Left lung (tissue), 10 donors: ENCODE measurements around the gene CAPN2. TPM values are rescaled to one million over a fixed set of nuclear protein-coding genes. Genes with fewer than 3 reads are reported as not detected.

ENCODE experiments used
- ATAC-seq: fragments of 200-7000 bp; cut with Tn5 transposase; one replicate; pipeline ENCODE4 v1.9.1; 2020; ENCODE audit warnings: moderate library complexity
- DNase-seq, 4 donors: peaks; one replicate each; pipeline ENCODE4 v3.0.0-alpha.2; 2013 to 2020
- H3K27ac ChIP-seq, 2 donors: fragments of 200-600 bp; sonication (generic) in 1 of 2; one replicate each; pipeline versions ENCODE4 v1.5.0 to v1.8.0; 2020 to 2021
- H3K27me3 ChIP-seq, 2 donors: fragments of 200-600 bp; sonication (generic) in 1 of 2; one replicate each; pipeline versions ENCODE4 v1.5.0 to v1.8.0; 2020 to 2021
- H3K36me3 ChIP-seq, 2 donors: fragments of 200-600 bp; sonication (generic) in 1 of 2; one replicate each; pipeline versions ENCODE4 v1.5.0 to v1.8.0; 2020 to 2021
- H3K4me1 ChIP-seq, 2 donors: fragments of 200-600 bp; one replicate each; pipeline ENCODE4 v1.8.0; 2021
- H3K4me3 ChIP-seq, 2 donors: fragments of 200-600 bp; sonication (generic) in 1 of 2; one replicate each; pipeline versions ENCODE4 v1.5.0 to v1.8.0; 2020 to 2021; ENCODE audit warnings: mild to moderate bottlenecking in 1 of 2
- H3K9me3 ChIP-seq, 2 donors: fragments of 200-600 bp; sonication (generic) in 1 of 2; one replicate each; pipeline versions ENCODE4 v1.5.0 to v1.8.0; 2020 to 2021
- intact Hi-C, 2 donors: fragments of 100-400 bp; cut with DNase I; formaldehyde crosslinking; loops; one replicate each; pipeline versions ENCODE4 v1.11.2 to v1.14.2; 2022
- polyA plus RNA-seq, 6 donors: library from polyadenylated mRNA; unstranded; fragments of 120-200 nt; gene quantifications; one replicate each; pipeline ENCODE4 v1.2.1, GENCODE V29; 2013; ENCODE audit not compliant: insufficient read length in 6 of 6
- total RNA-seq, 2 donors: library from RNA; stranded (reverse); fragmentation: NEBNext Ultra II Directional; extraction: Animal tissue kit (Norgen Biotek cat#: 25700); gene quantifications; one replicate each; pipeline ENCODE4 v1.2.1, GENCODE V29; 2021
- TF ChIP-seq, protein P1 (sequence below), 2 donors: fragments of 200-600 bp; sonication (generic) in 1 of 2; IDR thresholded peaks; one replicate each; pipeline versions ENCODE4 v1.5.0 to v1.8.0; 2021; ENCODE audit warnings: antibody characterized with exemption in 2 of 2
- donor health status: DM: no; HTN: yes; CAD: no.
- donor health status: DM: no; HTN: no; CAD: no.

The CAPN2 gene
- total and polyA plus RNA-seq, 8 donors: 139 to 434 (median 163) TPM

DNA sequence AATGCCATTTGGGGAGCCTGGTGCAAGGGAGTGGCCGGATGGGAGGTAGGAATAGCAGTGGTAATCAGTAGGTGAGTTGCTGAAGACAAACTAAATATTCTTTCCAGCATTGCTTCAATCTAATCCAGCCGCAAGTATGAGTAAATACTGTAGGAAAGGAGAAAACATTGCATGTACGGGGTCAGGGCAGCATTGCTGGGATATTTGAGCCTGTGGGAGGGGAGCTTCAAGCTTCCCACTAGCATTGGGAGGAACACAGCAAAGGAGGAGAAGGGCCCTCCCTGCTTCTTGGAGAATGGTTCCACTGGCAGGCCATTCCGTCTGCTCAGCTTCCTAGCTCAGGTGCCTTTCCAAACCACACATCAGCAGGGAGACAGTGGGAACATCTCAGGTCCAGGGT is 15.2 kb downstream of the CAPN2 start:
- Histone ChIP-seq H3K27me3 (no peaks in the 10 kb centered on the region), H3K4me3 (no peak overlapping the region), H3K9me3 (no peaks in the 10 kb centered on the region), H3K27ac (peak overlapping the region; percentile 26 to 70), H3K36me3 (peaks cover 0 to 30% of the 10 kb centered on the region in 2 donors), H3K4me1 (peaks cover 45 to 84% of the 10 kb centered on the region in 2 donors)
- intact Hi-C loops: no loop called here
- DNase-seq: no peak
- ATAC-seq: no peak
- TF ChIP-seq, protein P1, sequence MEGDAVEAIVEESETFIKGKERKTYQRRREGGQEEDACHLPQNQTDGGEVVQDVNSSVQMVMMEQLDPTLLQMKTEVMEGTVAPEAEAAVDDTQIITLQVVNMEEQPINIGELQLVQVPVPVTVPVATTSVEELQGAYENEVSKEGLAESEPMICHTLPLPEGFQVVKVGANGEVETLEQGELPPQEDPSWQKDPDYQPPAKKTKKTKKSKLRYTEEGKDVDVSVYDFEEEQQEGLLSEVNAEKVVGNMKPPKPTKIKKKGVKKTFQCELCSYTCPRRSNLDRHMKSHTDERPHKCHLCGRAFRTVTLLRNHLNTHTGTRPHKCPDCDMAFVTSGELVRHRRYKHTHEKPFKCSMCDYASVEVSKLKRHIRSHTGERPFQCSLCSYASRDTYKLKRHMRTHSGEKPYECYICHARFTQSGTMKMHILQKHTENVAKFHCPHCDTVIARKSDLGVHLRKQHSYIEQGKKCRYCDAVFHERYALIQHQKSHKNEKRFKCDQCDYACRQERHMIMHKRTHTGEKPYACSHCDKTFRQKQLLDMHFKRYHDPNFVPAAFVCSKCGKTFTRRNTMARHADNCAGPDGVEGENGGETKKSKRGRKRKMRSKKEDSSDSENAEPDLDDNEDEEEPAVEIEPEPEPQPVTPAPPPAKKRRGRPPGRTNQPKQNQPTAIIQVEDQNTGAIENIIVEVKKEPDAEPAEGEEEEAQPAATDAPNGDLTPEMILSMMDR (IDR thresholded peaks at IDR 0.05): no peak

DNA sequence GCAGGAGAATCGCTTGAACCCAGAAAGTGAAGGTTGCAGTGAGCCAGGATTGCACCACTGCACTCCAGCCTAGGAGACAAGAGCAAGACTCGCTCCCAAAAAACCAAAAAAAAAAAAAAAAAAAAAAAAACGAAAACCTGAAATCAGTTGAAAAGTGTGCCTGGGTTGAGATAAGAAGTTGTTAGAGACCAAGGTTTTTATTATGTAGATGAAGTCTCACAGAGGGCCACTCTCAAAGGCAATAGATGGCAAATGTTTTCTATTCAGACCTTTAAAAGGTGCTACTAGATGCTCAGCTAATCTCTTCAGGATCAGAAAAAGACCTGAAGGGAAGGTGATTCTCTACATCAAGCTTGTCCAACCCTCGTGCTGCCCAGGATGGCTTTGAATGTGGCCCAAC is 17.6 kb downstream of the CAPN2 start:
- no peak overlapping the region for H3K4me3 ChIP-seq
- peaks cover 53 to 79% of the 10 kb centered on the region in 2 donors for H3K4me1 ChIP-seq
- no peak for ATAC-seq
- H3K9me3 ChIP-seq: no peaks in the 10 kb centered on the region
- no peak overlapping the region for H3K27ac ChIP-seq
- peaks cover 0 to 13% of the 10 kb centered on the region in 2 donors for H3K36me3 ChIP-seq
- intact Hi-C loops: no loop called here
- H3K27me3 ChIP-seq: no peaks in the 10 kb centered on the region
- no peak for DNase-seq
- TF ChIP-seq, protein P1 (IDR thresholded peaks at IDR 0.05): no peak

DNA sequence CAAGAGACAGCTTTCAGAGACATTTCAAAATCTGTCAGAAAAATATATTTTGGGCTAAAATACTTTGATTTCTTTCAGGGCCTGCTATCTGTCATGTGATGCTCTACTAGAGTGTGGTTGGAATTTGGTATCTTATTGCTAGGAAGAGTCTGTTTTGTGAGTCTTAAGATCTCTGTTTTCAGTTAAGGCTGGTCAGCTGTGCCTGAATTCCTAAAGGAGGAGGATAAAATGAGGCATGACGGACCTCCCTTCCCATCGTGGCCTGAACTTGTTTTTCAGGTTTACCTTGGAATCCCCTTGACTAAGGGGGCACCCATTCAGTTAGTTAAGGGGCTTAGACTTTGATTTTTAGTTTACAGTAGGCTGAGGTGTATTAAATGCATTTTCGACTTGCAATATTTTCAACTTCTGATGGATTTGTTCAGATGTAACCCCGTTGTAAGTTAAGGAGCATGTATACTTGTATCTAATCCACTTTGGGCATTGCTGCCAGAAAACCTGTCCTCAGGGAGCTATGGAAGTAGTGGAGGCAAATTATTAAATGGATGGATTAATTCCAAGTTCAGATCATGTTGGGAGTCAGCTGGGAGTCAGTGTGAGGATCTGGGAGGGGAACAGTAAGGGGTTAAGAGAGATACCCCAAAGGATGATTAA is 18.3 kb downstream of the CAPN2 start:
- Histone ChIP-seq H3K4me1 (peaks cover 53 to 72% of the 10 kb centered on the region in 2 donors), H3K4me3 (no peak overlapping the region), H3K27ac (peak overlapping the region; percentile 65 to 68), H3K27me3 (no peaks in the 10 kb centered on the region), H3K36me3 (peaks cover 0 to 12% of the 10 kb centered on the region in 2 donors), H3K9me3 (no peaks in the 10 kb centered on the region)
- DNase-seq: no peak
- TF ChIP-seq, protein P1 (IDR thresholded peaks at IDR 0.05): no peak
- intact Hi-C loops: no loop called here
- no peak for ATAC-seq

DNA sequence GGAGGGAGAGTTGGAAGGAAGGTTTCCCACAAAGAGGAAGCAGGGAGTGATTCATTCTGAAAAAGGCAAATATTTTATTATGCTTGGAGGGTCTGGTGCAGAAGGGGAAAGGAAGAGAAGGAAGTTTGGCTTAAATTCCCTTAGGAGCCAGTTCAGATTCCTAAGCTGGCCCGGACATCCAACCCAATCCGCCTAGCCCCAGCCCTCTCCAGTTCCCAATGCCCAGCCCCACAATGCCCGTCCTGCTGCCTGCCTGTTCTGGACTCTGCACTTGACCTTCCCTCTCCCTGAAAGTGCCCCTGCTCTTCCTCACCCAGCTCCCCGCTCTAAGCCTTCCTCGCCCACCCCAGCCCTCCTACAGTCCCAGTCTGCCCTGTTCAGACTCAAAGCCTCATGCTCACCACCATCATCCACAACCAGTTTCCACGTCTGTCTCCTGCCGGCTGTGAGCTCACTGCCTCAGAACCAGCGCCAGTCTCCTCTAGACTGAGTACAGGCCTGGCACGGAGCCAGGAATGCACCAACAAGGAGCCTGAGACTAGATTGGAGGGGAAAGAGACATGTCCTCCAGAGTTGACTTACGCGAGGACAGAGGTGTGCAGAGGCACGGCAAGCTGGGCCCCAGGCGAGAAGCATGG is 18.9 kb downstream of the CAPN2 start:
- TF ChIP-seq, protein P1 (IDR thresholded peaks at IDR 0.05): no peak
- H3K4me1 ChIP-seq: peaks cover 51 to 66% of the 10 kb centered on the region in 2 donors
- H3K27me3 ChIP-seq: no peaks in the 10 kb centered on the region
- ATAC-seq: peak; percentile 36
- no peak overlapping the region for H3K4me3 ChIP-seq
- H3K36me3 ChIP-seq: peaks cover 0 to 12% of the 10 kb centered on the region in 2 donors
- peak in 2 of 4 donors; percentile 69 to 78 for DNase-seq
- intact Hi-C loops: no loop called here
- no peaks in the 10 kb centered on the region for H3K9me3 ChIP-seq
- peak overlapping the region; percentile 65 to 68 for H3K27ac ChIP-seq

DNA sequence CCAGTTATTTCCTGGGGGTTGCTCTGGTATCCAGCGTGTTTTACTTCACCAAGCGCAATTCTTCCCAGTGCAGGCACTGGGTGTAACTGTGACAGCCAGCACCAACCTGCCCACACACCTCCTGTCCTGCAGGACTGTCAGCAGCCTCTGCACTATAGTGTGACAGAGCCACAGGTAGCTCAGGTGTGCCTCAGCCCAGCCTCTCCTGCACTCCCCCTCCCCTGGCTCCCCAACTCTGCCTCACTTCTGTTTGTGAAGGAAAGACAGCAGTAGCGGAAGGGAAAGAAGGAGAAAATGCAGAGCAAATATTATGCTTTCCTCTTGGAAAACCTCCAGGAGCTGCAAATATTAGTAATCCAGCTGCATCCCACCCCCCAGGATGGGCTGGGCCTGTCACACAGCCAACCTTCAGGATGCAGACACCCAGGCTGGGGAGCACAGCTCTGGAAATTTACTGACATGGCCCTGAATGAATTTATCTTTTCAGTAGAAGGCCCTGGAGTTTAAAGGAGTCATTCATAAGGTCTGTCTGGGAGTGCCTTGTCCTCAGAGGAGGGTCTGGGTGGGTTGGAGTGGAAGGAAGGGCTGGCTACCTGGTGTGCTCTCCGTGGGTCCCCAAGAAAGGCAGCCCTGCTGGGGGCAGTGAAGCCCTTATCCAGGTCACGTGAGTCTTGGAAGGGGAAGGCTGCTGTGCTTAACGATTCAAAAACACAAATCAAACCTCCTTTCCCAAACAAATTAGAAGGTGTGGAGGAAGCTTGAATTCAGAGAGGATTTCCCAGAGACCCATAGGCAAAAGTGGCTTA is 20.9 kb downstream of the CAPN2 start:
- peaks cover 0 to 10% of the 10 kb centered on the region in 2 donors for H3K36me3 ChIP-seq
- intact Hi-C loops: no loop called here
- TF ChIP-seq, protein P1 (IDR thresholded peaks at IDR 0.05): no peak
- no peaks in the 10 kb centered on the region for H3K9me3 ChIP-seq
- H3K4me3 ChIP-seq: no peak overlapping the region
- peak in 1 of 4 donors; percentile 73 for DNase-seq
- ATAC-seq: peak; percentile 22
- H3K27ac ChIP-seq: peak overlapping the region; percentile 69 to 86
- peaks cover 42 to 64% of the 10 kb centered on the region in 2 donors for H3K4me1 ChIP-seq
- no peaks in the 10 kb centered on the region for H3K27me3 ChIP-seq
